Caco-2 (cell line): ENCODE results near the gene MAPK8IP2. TPM values are rescaled to one million over a fixed set of nuclear protein-coding genes. Genes with fewer than 3 reads are reported as not detected.
A peak's percentile ranks its signal among the peaks of the same experiment; 100 is the strongest.

ENCODE experiments used
- BruUV-seq: library from RNA; stranded (reverse); fragments of 400-500 nt; replicated peaks from 2 replicates; lab custom pipeline; 2021; lab: Mats Ljungman, UMichigan
- CTCF ChIA-PET: fragments of 300-600 bp; sonication (Branson Sonifier 250); formaldehyde crosslinking; loops from one replicate; lab custom pipeline; 2022; ENCODE audit warnings: antibody characterized with exemption; lab: Charles Lee
- POLR2A ChIA-PET: fragments of 300-600 bp; sonication (Branson Sonifier 250); formaldehyde crosslinking; loops from one replicate; lab custom pipeline; 2022; ENCODE audit warnings: antibody characterized with exemption; lab: Charles Lee
- DNase-seq, 2 experiments: peaks; one replicate each; pipeline versions ENCODE4 v3.0.0 to v3.0.0-alpha.2; 2020 to 2022
- H3K27me3 ChIP-seq: replicated peaks from 2 replicates; pipeline ENCODE4 v1.6.0; 2011; ENCODE audit warnings: low read length; ENCODE audit not compliant: control insufficient read depth, insufficient read depth
- H3K36me3 ChIP-seq: 2 replicates; pipeline ENCODE4 v1.5.1; 2011; ENCODE audit warnings: low read length; ENCODE audit not compliant: control insufficient read depth, insufficient read depth
- H3K4me1 ChIP-seq: fragments of 250-450 bp; sonication (Bioruptor Pico); 2 replicates; pipeline ENCODE4 v1.5.1; 2020; ENCODE audit warnings: mild to moderate bottlenecking
- H3K4me3 ChIP-seq: 2 replicates; pipeline ENCODE4 v1.5.1; 2011; ENCODE audit warnings: low read depth, mild to moderate bottlenecking, control low read depth, low read length
- H3K9me3 ChIP-seq: fragments of 250-450 bp; sonication (Bioruptor Pico); 2 replicates; pipeline ENCODE4 v1.5.1; 2020; ENCODE audit warnings: mild to moderate bottlenecking, moderate library complexity
- H3K27ac Mint-ChIP-seq: one replicate; pipeline ENCODE4 v1.8.0; 2022; ENCODE audit warnings: mixed read lengths; ENCODE audit not compliant: unreplicated experiment
- H3K27me3 Mint-ChIP-seq: one replicate; pipeline ENCODE4 v1.8.0; 2022; ENCODE audit warnings: mixed read lengths; ENCODE audit not compliant: insufficient read depth, unreplicated experiment
- H3K36me3 Mint-ChIP-seq: one replicate; pipeline ENCODE4 v1.8.0; 2022; ENCODE audit warnings: mild to moderate bottlenecking, mixed read lengths; ENCODE audit not compliant: insufficient read depth, unreplicated experiment
- H3K4me1 Mint-ChIP-seq: one replicate; pipeline ENCODE4 v1.8.0; 2022; ENCODE audit warnings: low read depth, mixed read lengths; ENCODE audit not compliant: unreplicated experiment
- H3K4me3 Mint-ChIP-seq: one replicate; pipeline ENCODE4 v1.8.0; 2022; ENCODE audit warnings: mild to moderate bottlenecking, moderate library complexity, mixed read lengths; ENCODE audit not compliant: unreplicated experiment
- H3K9me3 Mint-ChIP-seq: one replicate; pipeline ENCODE4 v1.8.0; 2022; ENCODE audit warnings: mixed read lengths; ENCODE audit not compliant: unreplicated experiment
- CTCF ChIP-seq, 2 experiments: fragments of 200-600 bp in 1 of 2; IDR thresholded peaks; 1 replicate in 1 of 2; 2 replicates in 1 of 2; pipeline versions ENCODE4 v1.5.1 to v1.8.0; 2011 to 2022; ENCODE audit warnings: antibody characterized with exemption in 1 of 2, control low read depth in 1 of 2, inconsistent platforms in 1 of 2, low read depth in 1 of 2, low read length in 1 of 2, mild to moderate bottlenecking in 1 of 2, moderate library complexity in 1 of 2; ENCODE audit not compliant: insufficient read depth in 1 of 2, severe bottlenecking in 1 of 2, unreplicated experiment in 1 of 2
- intact Hi-C: fragments of 100-400 bp; cut with micrococcal nuclease; formaldehyde crosslinking; loops from one replicate; pipeline ENCODE4 v1.10.0; 2022; ENCODE audit not compliant: unreplicated experiment
- total RNA-seq: library from RNA; stranded (reverse); gene quantifications from 2 replicates; pipeline ENCODE4 v1.2.3, GENCODE V29; 2022

The MAPK8IP2 gene
- total RNA-seq, 1 experiment from 2014 or later = 3.9 TPM

GRCh38 chr22:50581031-50581949 lies 19.3 kb upstream of the MAPK8IP2 start:
- CTCF ChIA-PET = interaction anchor here (2.2 kb wide), 1 partner anchor 18 kb away, joined by 8 read pairs; the partner anchor contains the start of gene SYCE3
- no TSS peak for BruUV-seq

GRCh38 chr22:50581950-50582492 lies 18.6 kb upstream of the MAPK8IP2 start:
- H3K27ac Mint-ChIP-seq = peak overlapping the region; percentile 97
- peaks cover 1% of the 10 kb centered on the region; the same call in 1 of the 2 replicates for H3K36me3 ChIP-seq
- H3K4me1 Mint-ChIP-seq = no peaks in the 10 kb centered on the region
- no peaks in the 10 kb centered on the region for H3K9me3 ChIP-seq
- peak overlapping the region; percentile 78 for H3K4me3 Mint-ChIP-seq
- POLR2A ChIA-PET = interaction anchor here (0.7 to 1.4 kb wide), 3 partner anchors 19 to 50 kb away, joined by 3 to 4 read pairs (median 3); partner anchors contain the start of gene ARSA
- peak overlapping the region; percentile 58 for H3K4me3 ChIP-seq
- no peaks in the 10 kb centered on the region for H3K27me3 Mint-ChIP-seq
- DNase-seq = no peak
- H3K9me3 Mint-ChIP-seq = no peaks in the 10 kb centered on the region
- peaks cover 4% of the 10 kb centered on the region for H3K36me3 Mint-ChIP-seq
- intact Hi-C loops = loop anchor here (1.0 to 5.0 kb wide), 2 partner anchors 19 to 55 kb away; partner anchors contain the start of gene SCO2
- no peak for TF ChIP-seq CTCF (IDR thresholded peaks at IDR 0.05; ENCODE audit: insufficient read depth in 1 of 2, low read depth in 1 of 2, low read length in 1 of 2, severe bottlenecking in 1 of 2, unreplicated experiment in 1 of 2)
- H3K4me1 ChIP-seq = peaks cover 23% of the 10 kb centered on the region
- H3K27me3 ChIP-seq = no peaks in the 10 kb centered on the region
- CTCF ChIA-PET = interaction anchor here (1.0 to 2.2 kb wide), 5 partner anchors 19 to 56 kb away, joined by 3 to 9 read pairs (median 8); partner anchors contain the start of genes ARSA, SCO2 and SYCE3
- BruUV-seq = TSS peak; percentile 48

More at GRCh38 chr22:50581031-50581949, 19.3 kb upstream of the MAPK8IP2 start:
- Mint-ChIP-seq H3K27ac (peak overlapping the region; percentile 97), H3K4me3 (peak overlapping the region; percentile 78), H3K36me3 (peaks cover 4% of the 10 kb centered on the region), H3K9me3 (no peaks in the 10 kb centered on the region), H3K4me1 (no peaks in the 10 kb centered on the region), H3K27me3 (no peaks in the 10 kb centered on the region)
- POLR2A ChIA-PET = no interaction called here
- TF ChIP-seq CTCF (IDR thresholded peaks at IDR 0.05; ENCODE audit: insufficient read depth in 1 of 2, low read depth in 1 of 2, low read length in 1 of 2, severe bottlenecking in 1 of 2, unreplicated experiment in 1 of 2) = no peak
- no peaks in the 10 kb centered on the region for H3K27me3 ChIP-seq
- intact Hi-C loops = loop anchor here (5.0 kb wide), 1 partner anchor 54 kb away; the partner anchor contains the start of gene SCO2
- DNase-seq = peak in 1 of 2 experiments; percentile 29
- peaks cover 1% of the 10 kb centered on the region; the same call in 1 of the 2 replicates for H3K36me3 ChIP-seq
- H3K4me3 ChIP-seq = peak overlapping the region; percentile 58
- peaks cover 23% of the 10 kb centered on the region for H3K4me1 ChIP-seq
- no peaks in the 10 kb centered on the region for H3K9me3 ChIP-seq
